ENCODE data around the gene WWC2.

Gene WWC2

DNA sequence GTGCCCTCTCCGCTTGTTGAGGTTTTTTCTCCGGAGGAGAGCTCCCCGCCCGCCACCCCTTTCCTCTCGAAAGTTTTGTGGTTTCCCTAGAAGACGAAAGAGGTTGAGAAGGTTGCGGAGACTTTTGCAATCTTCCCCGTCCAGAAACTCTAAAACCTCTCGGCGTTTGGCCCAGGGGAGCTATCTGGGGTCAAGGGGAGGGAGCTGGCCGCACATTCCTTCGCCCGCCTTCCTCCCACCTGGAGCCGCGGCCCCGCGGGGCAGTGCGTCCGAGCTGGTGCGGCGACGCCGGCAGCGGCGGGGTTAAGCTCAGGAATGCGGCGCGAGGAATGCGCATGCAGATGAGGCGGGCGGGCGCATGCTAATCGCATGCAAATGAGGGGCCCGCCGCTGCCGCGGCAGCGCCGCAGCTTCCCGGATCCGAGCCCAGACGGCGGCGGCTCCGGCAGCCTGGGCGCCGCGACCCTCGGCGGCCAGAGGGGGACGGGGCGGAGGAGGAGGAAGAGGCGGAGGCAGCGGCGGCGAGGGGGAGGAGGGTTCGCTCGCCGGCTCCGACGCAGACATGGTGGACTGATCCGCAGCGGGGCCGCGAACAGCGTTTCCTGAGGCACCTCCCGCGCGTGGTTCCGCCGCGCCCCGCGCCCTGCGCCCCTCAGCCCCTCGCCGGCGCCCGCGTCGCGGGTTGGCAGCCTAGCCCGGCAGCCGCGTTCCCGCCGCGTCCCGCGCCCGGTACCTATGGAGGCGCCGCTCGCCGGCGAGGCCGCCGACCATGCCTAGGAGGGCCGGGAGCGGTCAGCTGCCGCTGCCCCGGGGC, at the start of gene WWC2:
Gene WWC2, plus strand, starts transcription at position 535 of the 814 bp plus-strand sequence. Its CDS starts 235 bp downstream, at position 770.
- TF ChIP-seq, protein P1, sequence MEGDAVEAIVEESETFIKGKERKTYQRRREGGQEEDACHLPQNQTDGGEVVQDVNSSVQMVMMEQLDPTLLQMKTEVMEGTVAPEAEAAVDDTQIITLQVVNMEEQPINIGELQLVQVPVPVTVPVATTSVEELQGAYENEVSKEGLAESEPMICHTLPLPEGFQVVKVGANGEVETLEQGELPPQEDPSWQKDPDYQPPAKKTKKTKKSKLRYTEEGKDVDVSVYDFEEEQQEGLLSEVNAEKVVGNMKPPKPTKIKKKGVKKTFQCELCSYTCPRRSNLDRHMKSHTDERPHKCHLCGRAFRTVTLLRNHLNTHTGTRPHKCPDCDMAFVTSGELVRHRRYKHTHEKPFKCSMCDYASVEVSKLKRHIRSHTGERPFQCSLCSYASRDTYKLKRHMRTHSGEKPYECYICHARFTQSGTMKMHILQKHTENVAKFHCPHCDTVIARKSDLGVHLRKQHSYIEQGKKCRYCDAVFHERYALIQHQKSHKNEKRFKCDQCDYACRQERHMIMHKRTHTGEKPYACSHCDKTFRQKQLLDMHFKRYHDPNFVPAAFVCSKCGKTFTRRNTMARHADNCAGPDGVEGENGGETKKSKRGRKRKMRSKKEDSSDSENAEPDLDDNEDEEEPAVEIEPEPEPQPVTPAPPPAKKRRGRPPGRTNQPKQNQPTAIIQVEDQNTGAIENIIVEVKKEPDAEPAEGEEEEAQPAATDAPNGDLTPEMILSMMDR (IDR thresholded peaks at IDR 0.05; ENCODE audit: extremely low read depth, insufficient read depth, missing control alignments), result no peak
- DNase-seq (ENCODE audit: low spot score), result peak; percentile 62
- in situ Hi-C loops (cut with MboI; ENCODE audit: low pct_unique_long_range_greater_than_20kb, low sequenced_read_pairs, unreplicated experiment), result no loop called here

DNA sequence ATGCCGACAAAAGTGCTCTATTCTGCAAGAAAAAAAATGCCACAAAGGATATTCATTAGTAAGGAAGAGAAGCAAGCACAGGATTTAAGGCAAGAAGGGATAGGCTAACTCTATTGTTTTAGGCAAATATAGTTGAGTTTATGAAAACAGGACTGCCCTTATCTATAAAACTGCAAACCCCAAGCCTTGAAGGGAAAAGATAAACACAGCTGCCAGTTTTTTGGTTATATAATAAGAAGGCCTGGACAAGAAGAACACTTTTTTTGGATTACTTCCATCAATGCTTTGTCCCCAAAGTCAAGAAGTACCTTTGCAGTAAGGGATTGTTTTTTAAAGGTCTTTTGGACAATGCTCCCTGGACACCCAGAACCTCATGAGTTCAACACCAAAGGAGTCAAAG, 45.4 kb upstream of the WWC2 start:
- TF ChIP-seq, protein P1 (IDR thresholded peaks at IDR 0.05; ENCODE audit: extremely low read depth, insufficient read depth, missing control alignments), result no peak
- DNase-seq (ENCODE audit: low spot score), result no peak
- in situ Hi-C loops (cut with MboI; ENCODE audit: low pct_unique_long_range_greater_than_20kb, low sequenced_read_pairs, unreplicated experiment), result no loop called here

DNA sequence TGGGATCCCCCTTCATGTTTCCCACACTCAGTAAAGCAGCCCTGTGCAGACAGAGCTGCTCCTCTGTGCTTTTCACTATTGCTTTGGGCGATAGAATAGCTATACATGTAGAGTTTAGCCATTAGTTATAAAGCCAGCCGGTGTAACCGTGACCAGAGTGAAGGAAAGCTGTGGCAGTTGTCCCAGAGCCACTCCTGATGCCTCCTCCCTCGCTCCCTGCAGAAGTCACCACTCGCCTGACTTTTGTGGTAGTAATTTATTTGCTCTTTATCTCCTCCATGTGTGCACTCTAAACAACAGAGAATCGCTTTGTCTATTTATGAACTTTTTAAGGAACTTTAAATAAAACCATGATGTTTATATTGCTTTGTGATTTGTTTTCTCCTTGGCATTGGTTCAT, 41.8 kb upstream of the WWC2 start:
- in situ Hi-C loops (cut with MboI; ENCODE audit: low pct_unique_long_range_greater_than_20kb, low sequenced_read_pairs, unreplicated experiment), result no loop called here
- no peak for DNase-seq (ENCODE audit: low spot score)
- TF ChIP-seq, protein P1 (IDR thresholded peaks at IDR 0.05; ENCODE audit: extremely low read depth, insufficient read depth, missing control alignments), result no peak

DNA sequence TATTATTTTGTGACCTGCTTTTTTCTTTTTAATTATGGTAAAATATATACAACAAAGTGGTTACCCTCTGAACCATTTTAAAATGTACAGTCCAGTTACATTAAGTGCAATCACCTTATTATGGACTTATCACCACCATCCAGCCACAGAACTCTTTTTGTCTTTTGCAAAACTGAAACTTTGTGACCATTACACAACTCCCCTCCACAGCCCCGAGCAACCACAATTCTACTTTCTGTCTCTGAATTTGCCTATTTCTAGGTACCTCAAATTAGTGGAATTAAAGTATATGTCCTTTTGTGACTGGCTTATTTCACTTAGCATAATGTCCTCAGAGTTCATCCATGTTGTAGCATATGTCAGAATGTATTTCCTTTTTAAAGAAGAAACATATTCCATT, 39.3 kb upstream of the WWC2 start:
- in situ Hi-C loops (cut with MboI; ENCODE audit: low pct_unique_long_range_greater_than_20kb, low sequenced_read_pairs, unreplicated experiment), result no loop called here
- TF ChIP-seq, protein P1 (IDR thresholded peaks at IDR 0.05; ENCODE audit: extremely low read depth, insufficient read depth, missing control alignments), result no peak
- no peak for DNase-seq (ENCODE audit: low spot score)

DNA sequence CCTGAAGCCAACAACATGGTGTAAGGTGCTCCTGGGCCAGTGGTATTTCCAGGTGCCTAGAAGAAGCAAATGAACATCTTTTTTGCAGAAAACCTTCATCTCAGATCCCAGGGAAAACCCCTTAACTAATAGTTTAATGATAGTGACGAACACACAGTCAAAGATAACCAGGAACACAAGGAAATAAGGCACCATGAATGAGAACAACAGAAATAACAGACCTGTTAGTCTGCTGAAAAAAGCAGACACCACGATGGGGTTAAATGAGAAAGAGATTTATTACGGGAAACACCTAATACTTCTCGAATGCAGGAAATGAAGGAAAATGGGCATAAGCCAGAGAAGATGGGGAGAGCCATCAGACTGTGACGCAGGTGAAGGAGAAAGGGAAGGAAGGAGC, 30.6 kb upstream of the WWC2 start:
- DNase-seq (ENCODE audit: low spot score), result no peak
- in situ Hi-C loops (cut with MboI; ENCODE audit: low pct_unique_long_range_greater_than_20kb, low sequenced_read_pairs, unreplicated experiment), result no loop called here

DNA sequence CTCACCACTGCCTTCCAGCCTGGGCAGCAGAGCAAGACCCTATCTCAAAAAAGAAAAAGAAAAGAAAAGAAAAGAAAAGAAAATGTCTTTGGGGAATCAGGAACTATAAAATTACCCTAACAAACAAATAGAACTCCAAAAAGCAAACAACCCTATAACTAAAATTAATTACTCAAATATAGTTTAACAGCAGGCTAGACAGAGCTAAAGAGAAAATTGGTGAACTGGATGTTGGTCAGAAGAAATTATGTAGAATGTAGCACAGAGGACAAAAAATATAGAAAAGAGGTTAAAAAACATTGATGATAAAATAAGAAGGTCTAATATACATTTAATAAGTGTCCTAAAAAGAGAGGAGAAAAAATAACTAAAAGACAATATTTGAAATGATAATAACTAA, 27.8 kb upstream of the WWC2 start:
- TF ChIP-seq, protein P1 (IDR thresholded peaks at IDR 0.05; ENCODE audit: extremely low read depth, insufficient read depth, missing control alignments), result no peak
- in situ Hi-C loops (cut with MboI; ENCODE audit: low pct_unique_long_range_greater_than_20kb, low sequenced_read_pairs, unreplicated experiment), result loop anchor here (10.0 kb wide), 1 partner anchor 194 kb away; no protein-coding TSS in a partner anchor

More for the DNA sequence above, 30.6 kb upstream of the WWC2 start:
- TF ChIP-seq, protein P1 (IDR thresholded peaks at IDR 0.05; ENCODE audit: extremely low read depth, insufficient read depth, missing control alignments), result no peak

More for the DNA sequence above, 27.8 kb upstream of the WWC2 start:
- DNase-seq (ENCODE audit: low spot score), result no peak
